H54 (cell line): Measurements from ENCODE around the gene AMMECR1L.
"Not testable (repeated sequence)": the region's sequence is repeated elsewhere in the genome, so short reads cannot be mapped to it uniquely, and the experiment has no call there.

ENCODE experiments used
- DNase-seq: peaks from one replicate; pipeline ENCODE4 v3.0.0; 2011; ENCODE audit warnings: low spot score, mixed read lengths; ENCODE audit not compliant: insufficient read length
- FAIRE-seq: peaks from 3 replicates; lab custom pipeline; 2011; peaks lifted over from hg19 to GRCh38; lab: Jason Lieb, UNC
- POLR2A ChIP-seq: IDR thresholded peaks from 2 replicates; pipeline ENCODE4 v1.6.1; 2011; ENCODE audit warnings: low read depth, mild to moderate bottlenecking, low read length

Gene AMMECR1L

DNA sequence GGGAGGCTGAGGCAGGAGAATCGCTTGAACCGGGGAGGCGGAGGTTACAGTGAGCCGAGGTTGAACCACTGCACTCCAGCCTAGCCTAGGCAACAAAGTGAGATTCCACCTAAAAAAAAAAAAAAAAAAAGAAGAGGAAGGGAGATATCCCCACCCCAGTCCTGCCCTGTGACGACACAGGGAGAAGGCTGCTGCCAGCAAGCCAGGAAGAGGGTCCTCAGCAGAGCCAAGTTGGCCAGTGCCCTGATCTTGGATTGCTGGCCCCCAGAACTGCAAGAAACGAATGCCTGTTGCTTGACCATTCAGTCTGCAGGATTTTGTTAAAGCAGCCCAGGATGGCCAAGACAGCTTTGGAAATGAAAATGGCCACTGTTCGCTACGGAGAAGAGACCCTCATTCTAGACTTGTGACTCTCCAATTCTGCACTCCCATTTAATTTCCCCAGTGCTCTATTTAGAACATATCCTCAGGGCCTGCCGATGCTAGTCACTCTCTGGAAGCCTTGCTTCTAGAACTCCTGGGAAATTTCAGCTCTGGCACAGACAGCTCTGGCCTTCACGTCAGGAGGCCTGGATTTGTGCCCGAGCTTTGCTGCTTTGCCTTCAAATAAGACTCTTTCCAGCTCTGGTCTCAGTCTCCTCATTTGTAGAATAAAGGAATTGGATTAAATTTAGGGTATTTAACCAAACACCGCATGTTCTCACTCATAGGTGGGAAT is 15.7 kb upstream of the AMMECR1L start:
- DNase-seq (no peak), FAIRE-seq (no peak)

DNA sequence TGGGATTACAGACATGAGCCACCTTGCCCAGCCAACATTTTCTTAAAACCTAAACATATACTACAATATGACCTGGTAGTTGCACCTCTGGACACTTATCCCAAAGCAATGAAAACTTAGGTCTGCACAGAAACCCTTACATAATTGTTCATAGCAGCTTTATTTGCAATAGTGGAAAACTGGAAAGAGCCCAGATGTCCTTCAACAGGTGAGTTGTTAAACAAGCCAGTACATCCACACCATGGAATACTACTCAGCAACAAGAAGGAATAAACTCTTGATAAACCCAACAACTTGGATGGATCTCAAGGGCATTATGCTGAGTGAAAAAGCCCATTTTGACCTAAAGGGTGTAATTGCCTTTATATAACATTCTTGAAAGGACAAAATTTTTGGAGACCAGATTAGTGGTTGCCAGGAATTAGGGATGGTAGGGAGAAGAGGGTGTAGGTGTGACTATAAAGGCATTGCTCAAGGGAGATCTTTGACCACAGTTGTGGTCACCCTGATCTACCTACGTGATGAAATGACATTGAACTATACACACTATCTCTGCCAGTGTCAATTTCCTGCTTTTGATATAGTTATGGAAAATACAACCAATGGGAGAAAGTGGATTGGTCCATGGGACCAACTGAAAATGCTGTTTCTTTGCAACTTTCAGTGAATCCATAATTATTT is 11.9 kb upstream of the AMMECR1L start:
- no peak for TF ChIP-seq POLR2A
- DNase-seq = no peak
- FAIRE-seq = no peak

More for the DNA sequence above, 15.7 kb upstream of the AMMECR1L start:
- TF ChIP-seq POLR2A = no peak

DNA sequence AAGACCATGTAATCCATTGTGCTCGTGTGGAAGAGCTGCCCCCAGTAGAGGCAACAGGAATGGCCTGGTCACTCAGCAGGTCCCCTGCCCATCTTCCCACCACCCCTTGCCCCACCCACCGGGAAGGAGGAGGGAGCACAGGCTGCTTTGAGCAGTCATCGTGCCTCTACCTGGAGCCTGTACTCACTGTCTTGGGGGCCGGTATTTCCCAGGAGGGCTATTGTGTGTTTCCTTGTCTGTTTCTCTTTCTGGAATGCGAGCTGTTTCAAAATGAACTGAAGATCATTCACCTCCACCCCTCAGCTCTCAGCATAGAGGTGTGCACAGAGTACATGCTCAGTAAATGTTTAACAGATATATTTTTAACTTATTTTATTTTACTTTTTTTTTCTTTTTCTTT is 7.7 kb upstream of the AMMECR1L start:
- FAIRE-seq = no peak
- no peak for TF ChIP-seq POLR2A
- DNase-seq = no peak

DNA sequence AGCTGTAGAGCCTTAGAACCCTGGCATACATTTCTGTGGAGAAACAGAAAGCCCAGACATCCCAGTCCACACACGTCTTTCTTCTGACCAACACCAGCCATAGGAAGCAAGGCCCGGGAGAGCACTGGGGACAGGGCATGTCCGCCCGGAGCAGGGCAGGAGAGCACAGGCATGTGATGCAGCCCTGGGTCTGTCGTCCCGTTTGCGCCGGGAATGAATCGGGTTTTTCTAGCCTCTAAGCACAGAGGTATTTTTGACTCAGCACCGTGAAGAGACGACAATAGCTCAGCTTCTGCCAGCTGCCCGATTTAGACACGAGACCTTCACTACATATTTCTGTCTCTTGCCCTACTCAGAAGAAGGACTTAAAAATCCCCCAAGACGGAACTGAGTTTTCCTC is 7.3 kb upstream of the AMMECR1L start:
- FAIRE-seq = no peak
- no peak for DNase-seq
- TF ChIP-seq POLR2A = no peak

DNA sequence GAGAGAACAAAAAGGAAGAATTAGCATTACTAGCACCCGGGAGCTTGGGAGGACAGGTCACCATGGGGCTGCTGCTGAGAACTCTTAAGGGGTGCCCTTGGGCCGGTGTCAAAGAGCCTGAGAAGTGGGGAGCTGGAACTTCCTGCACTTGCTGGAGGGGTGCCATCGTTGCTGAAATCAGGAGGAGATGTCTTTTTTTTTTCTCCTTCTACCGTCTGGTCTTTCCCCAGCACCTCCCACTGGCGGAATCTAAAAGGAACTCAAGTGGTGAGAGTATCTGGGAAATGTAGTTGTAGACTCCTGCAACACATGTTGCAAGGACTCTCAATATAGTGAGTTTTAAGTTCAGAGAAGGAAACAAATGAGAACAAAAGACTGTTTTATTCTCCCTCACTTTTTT is 6.1 kb upstream of the AMMECR1L start:
- no peak for DNase-seq

DNA sequence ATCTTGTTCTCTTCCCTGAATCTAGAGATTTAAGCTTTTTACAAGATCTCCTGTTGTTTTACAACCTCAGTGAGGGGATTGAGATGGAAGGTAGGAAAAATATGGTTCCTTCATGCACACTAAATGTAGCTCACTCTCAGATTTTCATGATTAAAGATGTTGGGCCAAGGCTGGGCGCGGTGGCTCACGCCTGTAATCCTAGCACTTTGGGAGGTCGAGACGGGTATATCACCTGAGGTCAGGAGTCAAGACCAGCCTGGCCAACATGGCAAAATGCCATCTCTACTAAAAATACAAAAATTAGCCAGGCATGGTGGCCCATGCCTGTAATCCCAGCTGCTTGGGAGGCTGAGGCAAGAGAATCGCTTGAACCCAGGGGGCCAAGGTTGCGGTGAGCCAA is 5.0 kb upstream of the AMMECR1L start:
- FAIRE-seq, DNase-seq: not testable (repeated sequence)

More for the DNA sequence above, 6.1 kb upstream of the AMMECR1L start:
- TF ChIP-seq POLR2A = no peak
- FAIRE-seq = no peak

DNA sequence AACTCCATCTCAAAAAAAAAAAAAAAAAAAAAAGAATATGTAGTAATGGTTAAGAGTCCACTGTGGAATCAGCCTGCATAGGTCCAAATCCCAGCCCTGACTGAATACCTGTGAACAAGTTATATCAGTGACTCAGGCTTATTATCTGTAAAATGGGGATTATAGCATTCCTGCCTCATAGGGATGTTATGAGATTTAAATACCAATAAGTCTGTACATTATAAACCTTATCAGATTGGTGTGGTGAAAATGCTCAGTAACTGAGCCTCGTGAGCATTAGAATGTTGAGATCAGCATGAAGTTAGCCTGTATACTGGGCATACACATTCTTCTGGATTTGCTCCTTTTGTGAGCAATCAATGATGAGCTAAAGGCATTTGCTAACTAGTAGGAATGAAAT is 3.0 kb upstream of the AMMECR1L start:
- no peak for TF ChIP-seq POLR2A
- no peak for DNase-seq
- FAIRE-seq = no peak

DNA sequence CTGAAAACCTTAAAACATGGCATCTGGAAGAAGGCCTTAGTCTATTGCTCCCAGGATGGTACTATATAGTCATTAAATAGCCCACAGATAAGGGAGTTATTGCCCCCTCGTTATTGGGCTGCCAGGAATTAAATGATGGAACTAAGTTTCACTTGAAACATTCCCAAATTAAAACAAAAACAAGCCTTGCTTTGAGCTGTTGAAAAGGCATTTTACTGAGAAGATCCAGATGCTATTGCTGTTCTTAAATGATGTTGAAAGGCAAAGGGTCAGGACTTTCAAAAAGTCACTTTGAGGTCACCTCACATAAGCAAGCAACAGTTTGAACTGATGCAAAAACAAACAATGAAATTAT is 2.0 kb upstream of the AMMECR1L start:
- FAIRE-seq (no peak), DNase-seq (no peak)
- no peak for TF ChIP-seq POLR2A

DNA sequence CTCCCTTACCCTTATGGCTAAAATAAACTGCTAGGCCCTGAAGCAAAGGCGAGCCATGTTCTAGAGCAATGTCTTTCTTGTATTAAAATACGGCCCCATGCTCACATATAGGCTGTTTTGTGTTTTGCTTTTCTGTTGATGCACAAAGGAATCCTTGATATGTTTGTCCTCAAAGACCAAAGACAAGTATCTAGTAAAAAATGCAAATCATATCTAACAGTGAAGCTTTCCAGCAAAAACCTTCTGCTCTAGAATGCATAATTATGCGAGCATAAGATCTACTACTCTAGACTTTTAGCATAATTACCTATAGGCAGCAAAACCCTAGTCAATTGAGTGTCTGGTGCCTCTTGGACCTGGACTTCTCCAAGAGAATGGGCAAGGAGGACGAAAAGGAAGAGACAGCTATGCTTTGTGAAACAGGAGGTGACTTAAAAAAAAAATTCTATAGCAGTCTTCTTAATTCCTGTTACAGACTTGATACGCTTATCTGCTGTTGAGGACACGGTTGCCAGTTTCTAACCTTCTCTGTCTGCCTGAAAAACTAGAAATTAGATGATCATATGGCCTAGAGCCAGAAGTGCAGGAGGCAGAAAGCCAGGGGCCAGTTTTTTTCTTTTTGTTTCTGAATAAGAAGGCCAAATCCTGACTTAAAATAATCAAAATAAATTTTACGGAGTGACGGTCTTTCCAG is 1.5 kb upstream of the AMMECR1L start:
- no peak for FAIRE-seq
- DNase-seq = no peak

DNA sequence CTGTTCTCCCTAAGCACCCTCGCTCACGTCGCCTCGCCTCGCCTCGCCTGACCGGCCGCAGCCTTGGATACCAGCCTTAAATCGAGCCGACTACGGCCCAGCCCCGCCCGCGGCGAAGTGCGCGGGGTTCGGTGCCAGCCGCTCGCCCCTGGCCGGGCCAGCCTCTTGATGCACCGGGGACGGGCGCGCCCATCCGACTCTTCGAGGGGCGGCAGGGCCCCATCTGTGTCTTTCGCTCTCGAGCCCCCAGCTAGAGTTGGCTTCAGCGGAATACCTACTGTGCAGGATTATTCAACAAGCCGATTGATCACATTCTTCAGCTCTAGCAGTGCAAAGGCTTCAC is 808 bp upstream of the AMMECR1L start:
- DNase-seq, FAIRE-seq: not testable (repeated sequence)

More for the DNA sequence above, 1.5 kb upstream of the AMMECR1L start:
- TF ChIP-seq POLR2A = no peak

DNA sequence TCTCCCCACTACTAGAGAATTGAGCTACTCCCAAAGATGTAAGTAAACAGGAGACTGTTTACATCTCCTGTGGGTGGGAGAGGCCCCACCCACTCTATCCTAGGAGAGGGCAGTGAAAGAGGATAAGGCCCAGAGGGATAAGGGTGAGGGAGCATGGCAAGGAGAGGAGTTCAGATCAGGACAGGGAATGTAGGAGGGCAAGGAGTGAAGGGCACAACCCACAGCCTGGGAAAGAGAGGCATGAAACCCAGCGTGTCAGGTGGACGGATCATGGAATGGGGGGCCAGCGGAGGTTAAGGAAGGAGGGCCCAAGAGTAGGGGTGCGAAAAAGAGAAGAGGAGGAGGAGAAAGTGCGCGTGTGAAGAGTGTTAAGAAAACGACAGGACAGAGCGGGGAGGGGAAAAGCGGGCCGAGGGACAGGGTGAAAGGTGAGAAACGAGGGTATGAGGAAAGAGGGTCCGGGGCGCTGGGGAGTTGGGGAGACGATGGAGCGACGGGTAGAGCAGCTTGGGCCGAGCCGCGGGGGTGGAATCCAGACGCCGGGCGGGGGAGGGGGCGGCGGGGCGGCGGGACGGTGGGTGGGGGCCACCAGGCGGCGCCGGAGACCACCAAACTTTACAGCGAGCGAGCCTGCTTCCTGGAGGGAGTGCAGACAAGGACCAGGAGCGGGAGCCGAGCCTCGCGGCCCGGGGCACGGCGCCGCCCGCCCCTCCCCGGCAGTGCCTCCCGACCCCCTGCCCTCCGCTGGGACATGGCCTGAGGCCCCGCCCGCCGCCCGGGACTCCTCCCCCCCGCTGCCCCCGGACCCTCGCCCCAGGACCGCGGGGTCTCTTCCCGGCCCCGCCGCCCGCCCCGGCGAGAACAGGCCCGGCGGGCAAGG is 655 bp downstream of the AMMECR1L start:
- FAIRE-seq, DNase-seq: not testable (repeated sequence)

DNA sequence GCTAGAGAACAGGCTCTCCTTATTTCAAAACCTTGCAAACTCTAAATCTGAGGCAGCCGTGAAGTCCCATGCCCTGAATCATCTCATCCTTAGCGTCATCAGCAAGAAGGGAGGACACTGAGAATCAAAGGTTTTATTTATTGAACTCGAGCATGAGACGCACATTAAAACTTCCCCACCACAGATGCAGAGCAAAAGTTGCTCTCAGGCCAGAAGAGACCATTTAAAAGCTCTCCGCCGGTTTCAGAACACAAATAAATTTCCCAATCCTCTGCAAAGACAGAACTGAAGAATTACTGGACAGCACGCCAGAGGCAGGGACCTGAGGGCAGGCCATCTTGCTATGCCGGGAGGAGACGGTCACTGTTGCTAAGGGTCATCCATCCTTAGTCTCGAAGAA is 1.3 kb downstream of the AMMECR1L start:
- DNase-seq (no peak), FAIRE-seq (no peak)
- TF ChIP-seq POLR2A = no peak

DNA sequence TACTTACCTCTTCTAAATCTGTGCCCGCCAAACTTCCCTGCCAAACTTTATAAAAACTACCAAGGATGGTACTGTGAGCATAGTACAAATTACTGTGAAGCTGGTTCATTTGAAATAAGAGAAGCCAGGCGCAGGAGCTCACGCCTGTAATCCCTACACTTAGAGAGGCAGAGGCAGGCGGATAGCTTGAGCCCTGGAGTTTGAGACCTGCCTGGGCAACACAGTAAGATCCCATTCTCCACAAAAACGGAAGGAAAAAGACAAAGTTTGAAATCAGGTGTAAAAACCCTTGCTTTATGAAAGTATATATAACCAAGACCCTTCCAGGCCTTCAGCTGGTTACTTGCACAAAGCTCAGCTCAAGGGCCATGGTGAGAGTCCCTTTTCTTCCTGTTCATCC is 5.9 kb downstream of the AMMECR1L start:
- DNase-seq (no peak), FAIRE-seq (no peak)
- TF ChIP-seq POLR2A = no peak

DNA sequence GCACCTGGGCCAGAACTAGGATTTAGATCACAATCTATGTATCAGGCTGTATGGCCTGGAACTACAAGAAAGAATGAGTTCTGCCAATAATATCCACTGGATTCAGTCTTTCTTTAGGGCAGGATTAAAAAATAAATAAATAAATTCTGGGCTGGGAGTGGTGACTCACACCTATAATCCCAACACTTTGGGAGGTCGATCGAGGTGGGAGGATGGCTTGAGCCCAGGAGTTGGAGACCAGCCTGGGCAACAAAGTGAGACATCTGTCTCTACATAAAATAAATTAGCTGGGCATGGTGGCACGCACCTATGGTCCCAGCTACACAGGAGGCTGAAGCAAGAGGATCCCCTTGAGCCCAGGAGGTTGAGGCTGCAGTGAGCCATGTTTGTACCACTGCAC is 8.1 kb downstream of the AMMECR1L start:
- FAIRE-seq (no peak), DNase-seq (no peak)
- TF ChIP-seq POLR2A = no peak
